ENCODE results near the gene ST8SIA6. TPM values are rescaled to one million over a fixed set of nuclear protein-coding genes. Genes with fewer than 3 reads are reported as not detected.

ST8SIA6 gene
- total RNA-seq, 2 experiments from 2014 or later = 0.19 to 0.34 TPM

- DNase-seq = no peak
- H3K27ac ChIP-seq (ENCODE audit: low read depth in 1 of 2, low read length in 2 of 2) = no peak overlapping the region
- H3K4me1 ChIP-seq (ENCODE audit: insufficient read depth, low read length) = no peaks in the 10 kb centered on the region
- Mint-ChIP-seq H3K4me3 (no peak overlapping the region), H3K27ac (no peak overlapping the region), H3K4me1 (ENCODE audit: low read depth) (no peaks in the 10 kb centered on the region), H3K9me3 (peaks cover 5% of the 10 kb centered on the region), H3K36me3 (ENCODE audit: low read depth) (no peaks in the 10 kb centered on the region), H3K27me3 (peaks cover 11% of the 10 kb centered on the region)
- peaks cover 0 to 2% of the 10 kb centered on the region in 2 experiments for H3K27me3 ChIP-seq (ENCODE audit: control insufficient read depth in 1 of 2, insufficient read depth in 2 of 2, low read length in 2 of 2)
- POLR2A ChIA-PET = interaction anchor here (0.6 to 0.9 kb wide), 2 partner anchors 10 to 43 kb away, joined by 3 read pairs; partner anchors contain the start of gene ST8SIA6
- H3K36me3 ChIP-seq (ENCODE audit: insufficient read depth, low read length) = no peaks in the 10 kb centered on the region
- no peak overlapping the region for H3K4me3 ChIP-seq (ENCODE audit: low read length)
- H3K9me3 ChIP-seq (ENCODE audit: control insufficient read depth in 1 of 2, insufficient read depth in 1 of 2, low read length in 2 of 2) = peaks cover 0 to 3% of the 10 kb centered on the region in 2 experiments
- CTCF ChIA-PET = interaction anchor here (1.4 kb wide), 2 partner anchors 9 to 28 kb away, joined by 3 read pairs; no protein-coding TSS in a partner anchor
- TF ChIP-seq CTCF (IDR thresholded peaks at IDR 0.05) = no peak
- ATAC-seq (ENCODE audit: poor library complexity) = no peak
- intact Hi-C loops (cut with DNase I, micrococcal nuclease) = no loop called here
These were observed 43.1 kb upstream of the ST8SIA6 start for GRCh38 chr10:17497446-17498030.

GRCh38 chr10:17494626-17495260, 40.3 kb upstream of the ST8SIA6 start:
- DNase-seq = no peak
- intact Hi-C loops (cut with DNase I, micrococcal nuclease) = no loop called here
- no peak overlapping the region for H3K4me3 Mint-ChIP-seq

GRCh38 chr10:17488848-17489247, 34.5 kb upstream of the ST8SIA6 start:
- H3K27ac Mint-ChIP-seq = no peak overlapping the region
- H3K27me3 Mint-ChIP-seq = peaks cover 5% of the 10 kb centered on the region
- no peak for TF ChIP-seq CTCF (IDR thresholded peaks at IDR 0.05)

More at GRCh38 chr10:17494626-17495260, 40.3 kb upstream of the ST8SIA6 start:
- Histone ChIP-seq H3K36me3 (ENCODE audit: insufficient read depth, low read length) (no peaks in the 10 kb centered on the region), H3K4me3 (ENCODE audit: low read length) (no peak overlapping the region), H3K27me3 (ENCODE audit: control insufficient read depth in 1 of 2, insufficient read depth in 2 of 2, low read length in 2 of 2) (peaks cover 0 to 2% of the 10 kb centered on the region in 2 experiments), H3K4me1 (ENCODE audit: insufficient read depth, low read length) (no peaks in the 10 kb centered on the region), H3K27ac (ENCODE audit: low read depth in 1 of 2, low read length in 2 of 2) (no peak overlapping the region), H3K9me3 (ENCODE audit: control insufficient read depth in 1 of 2, insufficient read depth in 1 of 2, low read length in 2 of 2) (peaks cover 0 to 3% of the 10 kb centered on the region in 2 experiments)
- no peaks in the 10 kb centered on the region for H3K36me3 Mint-ChIP-seq (ENCODE audit: low read depth)
- H3K27me3 Mint-ChIP-seq = peaks cover 11% of the 10 kb centered on the region
- H3K4me1 Mint-ChIP-seq (ENCODE audit: low read depth) = no peaks in the 10 kb centered on the region
- no peak overlapping the region for H3K27ac Mint-ChIP-seq
- ChIA-PET CTCF (interaction anchor here (0.7 kb wide), 1 partner anchor 572 kb away, joined by 4 read pairs; no protein-coding TSS in a partner anchor), POLR2A (no interaction called here)
- ATAC-seq (ENCODE audit: poor library complexity) = no peak
- TF ChIP-seq CTCF (IDR thresholded peaks at IDR 0.05) = no peak
- H3K9me3 Mint-ChIP-seq = peaks cover 5% of the 10 kb centered on the region

More at GRCh38 chr10:17488848-17489247, 34.5 kb upstream of the ST8SIA6 start:
- Mint-ChIP-seq H3K4me3 (no peak overlapping the region), H3K4me1 (ENCODE audit: low read depth) (no peaks in the 10 kb centered on the region), H3K36me3 (ENCODE audit: low read depth) (no peaks in the 10 kb centered on the region), H3K9me3 (no peaks in the 10 kb centered on the region)
- ChIA-PET POLR2A (no interaction called here), CTCF (no interaction called here)
- Histone ChIP-seq H3K9me3 (ENCODE audit: control insufficient read depth in 1 of 2, insufficient read depth in 1 of 2, low read length in 2 of 2) (no peaks in the 10 kb centered on the region), H3K36me3 (ENCODE audit: insufficient read depth, low read length) (no peaks in the 10 kb centered on the region), H3K4me3 (ENCODE audit: low read length) (no peak overlapping the region), H3K27me3 (ENCODE audit: control insufficient read depth in 1 of 2, insufficient read depth in 2 of 2, low read length in 2 of 2) (no peaks in the 10 kb centered on the region), H3K4me1 (ENCODE audit: insufficient read depth, low read length) (no peaks in the 10 kb centered on the region), H3K27ac (ENCODE audit: low read depth in 1 of 2, low read length in 2 of 2) (no peak overlapping the region)
- no peak for ATAC-seq (ENCODE audit: poor library complexity)
- no peak for DNase-seq
- intact Hi-C loops (cut with DNase I, micrococcal nuclease) = no loop called here

Data from CD4-positive, alpha-beta T cell (primary cell).